Measurements from ENCODE around the gene LRPAP1.

LRPAP1 gene

DNA sequence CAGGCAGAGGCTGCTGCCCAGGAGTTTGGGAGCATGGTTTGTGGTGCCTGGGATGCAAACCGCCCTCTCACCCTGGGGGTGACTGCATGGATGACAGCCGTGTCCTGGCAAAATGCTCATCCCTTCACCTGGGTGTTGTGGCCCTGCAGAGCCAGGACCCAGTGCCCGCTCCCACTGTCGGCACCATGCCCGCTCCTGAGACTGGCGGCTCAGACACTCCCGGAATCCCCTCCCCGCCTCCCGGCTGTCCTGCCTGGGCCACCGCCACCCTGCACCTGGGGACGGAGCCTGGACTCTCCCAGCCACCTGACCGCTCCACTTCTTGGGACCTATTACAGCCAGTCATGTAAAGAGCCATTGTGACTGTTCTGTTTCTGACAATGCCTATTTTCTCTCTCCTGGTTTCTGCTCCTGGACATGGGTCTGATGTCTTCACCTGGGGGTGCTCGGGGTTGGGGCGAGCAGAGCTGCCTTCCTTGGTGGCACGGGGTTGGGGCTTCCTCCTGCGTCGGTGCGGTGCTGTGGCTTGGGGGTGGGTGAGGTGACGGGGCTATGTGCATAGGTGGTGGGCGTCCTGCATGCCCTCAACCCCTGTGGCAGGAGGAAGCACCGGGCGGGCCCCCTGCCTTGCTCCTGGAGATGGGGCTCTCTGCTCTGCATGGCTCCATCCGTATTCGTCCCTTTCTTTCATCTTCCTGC lies 30.9 kb downstream of the LRPAP1 start:
- no peaks in the 10 kb centered on the region for H3K9me3 ChIP-seq (ENCODE audit: insufficient read depth, low read depth, low read length)
- no peak overlapping the region for H3K27ac ChIP-seq (ENCODE audit: low read length)
- H3K9ac ChIP-seq (ENCODE audit: low read depth, low read length) = no peak overlapping the region
- peaks cover 14% of the 10 kb centered on the region for H3K36me3 ChIP-seq (ENCODE audit: insufficient read depth, low read depth, low read length)
- H3K4me3 ChIP-seq (ENCODE audit: low read length) = no peak overlapping the region
- peaks cover 49% of the 10 kb centered on the region for H3K27me3 ChIP-seq (ENCODE audit: insufficient read depth, low read length)
- H3K4me1 ChIP-seq (ENCODE audit: insufficient read depth, low read length) = no peaks in the 10 kb centered on the region

DNA sequence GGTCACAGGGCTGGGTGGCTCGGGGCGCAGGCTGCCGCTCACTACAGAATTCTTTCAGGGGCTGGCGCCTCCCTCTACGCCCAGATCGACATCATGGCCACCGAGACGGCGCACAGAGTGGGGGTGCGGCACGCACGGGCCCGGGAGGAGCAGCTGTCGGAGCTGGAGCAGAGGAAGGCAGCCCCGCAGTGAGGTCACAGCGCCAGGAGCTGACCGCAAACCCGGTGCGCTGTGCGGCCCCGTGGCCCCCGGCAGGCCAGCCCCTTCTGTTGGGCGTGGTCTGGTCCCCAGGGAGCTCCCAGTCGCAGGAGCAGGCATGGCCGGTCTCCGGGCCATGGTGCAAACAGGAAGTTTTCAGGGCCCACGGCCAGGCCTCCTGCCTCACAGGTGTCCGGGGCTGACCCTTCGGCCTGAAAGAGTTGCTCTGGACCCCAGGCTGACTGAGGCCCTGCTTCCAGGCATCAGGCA lies 31.6 kb downstream of the LRPAP1 start:
- Histone ChIP-seq H3K9ac (ENCODE audit: low read depth, low read length) (no peak overlapping the region), H3K4me1 (ENCODE audit: insufficient read depth, low read length) (no peaks in the 10 kb centered on the region), H3K36me3 (ENCODE audit: insufficient read depth, low read depth, low read length) (peaks cover 11% of the 10 kb centered on the region), H3K4me3 (ENCODE audit: low read length) (no peak overlapping the region), H3K9me3 (ENCODE audit: insufficient read depth, low read depth, low read length) (no peaks in the 10 kb centered on the region), H3K27me3 (ENCODE audit: insufficient read depth, low read length) (peaks cover 55% of the 10 kb centered on the region), H3K27ac (ENCODE audit: low read length) (no peak overlapping the region)

DNA sequence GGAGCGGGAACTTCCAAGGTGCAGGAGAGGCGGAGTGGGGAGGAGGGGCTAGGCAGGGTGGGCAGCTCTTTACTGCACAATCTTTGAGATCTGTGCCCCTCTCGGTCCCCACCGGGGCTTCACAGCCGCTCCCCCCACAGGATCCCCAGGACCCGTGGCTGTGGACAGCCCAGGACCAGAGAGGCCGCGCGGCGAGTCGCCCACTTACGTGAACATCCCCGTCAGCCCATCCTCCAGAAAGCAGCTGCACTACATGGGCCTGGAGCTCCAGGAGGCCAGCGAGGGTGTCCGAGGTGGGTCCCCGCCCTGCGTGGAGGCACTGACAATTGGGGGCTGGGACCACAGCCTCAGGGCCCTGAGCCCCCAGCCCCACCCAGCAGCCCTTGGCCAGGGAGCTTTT lies 32.1 kb downstream of the LRPAP1 start:
- peaks cover 60% of the 10 kb centered on the region for H3K27me3 ChIP-seq (ENCODE audit: insufficient read depth, low read length)
- no peak overlapping the region for H3K9ac ChIP-seq (ENCODE audit: low read depth, low read length)
- H3K4me3 ChIP-seq (ENCODE audit: low read length) = no peak overlapping the region
- 0 out of 2 replicates have a peak, but pooled peaks cover 8% of the 10 kb centered on the region for H3K36me3 ChIP-seq (ENCODE audit: insufficient read depth, low read depth, low read length)
- no peaks in the 10 kb centered on the region for H3K9me3 ChIP-seq (ENCODE audit: insufficient read depth, low read depth, low read length)
- no peak overlapping the region for H3K27ac ChIP-seq (ENCODE audit: low read length)
- no peaks in the 10 kb centered on the region for H3K4me1 ChIP-seq (ENCODE audit: insufficient read depth, low read length)

DNA sequence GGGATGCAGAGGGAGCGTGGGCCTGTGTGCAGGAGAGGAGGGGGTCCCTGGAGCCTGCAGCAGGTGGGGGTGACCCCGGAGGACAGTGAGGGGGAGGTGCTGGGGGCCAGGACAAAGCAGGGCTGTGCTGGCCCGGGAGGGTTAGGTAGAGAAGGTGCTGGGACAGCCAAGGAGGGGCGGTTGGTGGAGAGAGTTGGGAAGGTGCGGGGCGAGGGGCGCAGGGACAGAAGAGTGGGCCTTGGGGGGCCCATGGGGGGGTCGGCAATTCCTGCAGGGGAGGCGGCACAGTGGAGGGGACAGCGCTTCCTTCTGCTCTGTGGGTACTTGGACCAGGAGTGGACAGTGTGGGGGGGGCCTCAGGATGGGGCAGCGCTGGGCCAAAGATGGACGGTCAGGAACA lies 32.5 kb downstream of the LRPAP1 start:
- Histone ChIP-seq H3K27ac (ENCODE audit: low read length) (no peak overlapping the region), H3K27me3 (ENCODE audit: insufficient read depth, low read length) (peaks cover 64% of the 10 kb centered on the region), H3K9me3 (ENCODE audit: insufficient read depth, low read depth, low read length) (no peaks in the 10 kb centered on the region), H3K36me3 (ENCODE audit: insufficient read depth, low read depth, low read length) (0 out of 2 replicates have a peak, but pooled peaks cover 8% of the 10 kb centered on the region), H3K4me3 (ENCODE audit: low read length) (no peak overlapping the region), H3K9ac (ENCODE audit: low read depth, low read length) (no peak overlapping the region), H3K4me1 (ENCODE audit: insufficient read depth, low read length) (no peaks in the 10 kb centered on the region)

DNA sequence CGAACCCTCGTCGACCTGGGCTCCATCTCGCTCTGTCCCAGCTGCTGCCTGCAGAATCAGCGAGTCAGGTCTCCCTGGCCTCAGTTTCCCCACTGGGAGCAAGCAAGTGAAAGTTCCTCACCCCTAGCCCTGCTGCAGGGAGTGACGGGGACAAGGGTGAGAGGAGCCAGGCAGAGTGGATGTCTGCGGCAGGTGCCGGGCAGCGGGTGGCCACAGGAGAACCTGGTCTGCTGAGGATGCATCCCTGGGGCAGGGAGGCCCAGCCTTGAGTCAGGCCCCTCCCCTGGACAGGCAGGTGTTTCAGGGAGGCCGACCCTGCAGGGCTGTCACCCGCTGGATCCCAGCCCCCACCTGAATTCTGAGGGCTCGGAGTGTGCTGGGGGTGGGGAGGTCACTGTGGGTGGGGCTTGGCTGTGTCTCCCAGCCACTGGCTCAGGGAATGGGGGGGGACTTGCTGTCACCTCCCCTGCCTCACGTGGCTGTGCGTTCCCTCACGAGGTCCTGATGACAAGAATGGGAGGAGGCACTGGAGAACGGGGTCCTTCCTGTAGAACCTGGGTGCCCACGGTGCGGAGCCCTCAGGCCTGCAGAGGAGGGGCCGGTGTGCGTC lies 33.2 kb downstream of the LRPAP1 start:
- H3K9me3 ChIP-seq (ENCODE audit: insufficient read depth, low read depth, low read length) = no peaks in the 10 kb centered on the region
- 0 out of 2 replicates have a peak, but pooled peaks cover 8% of the 10 kb centered on the region for H3K36me3 ChIP-seq (ENCODE audit: insufficient read depth, low read depth, low read length)
- no peak overlapping the region for H3K4me3 ChIP-seq (ENCODE audit: low read length)
- H3K27me3 ChIP-seq (ENCODE audit: insufficient read depth, low read length) = peaks cover 70% of the 10 kb centered on the region
- no peak overlapping the region for H3K9ac ChIP-seq (ENCODE audit: low read depth, low read length)
- H3K27ac ChIP-seq (ENCODE audit: low read length) = no peak overlapping the region
- peaks cover under 1% of the 10 kb centered on the region; the same call in 1 of the 2 replicates for H3K4me1 ChIP-seq (ENCODE audit: insufficient read depth, low read length)

DNA sequence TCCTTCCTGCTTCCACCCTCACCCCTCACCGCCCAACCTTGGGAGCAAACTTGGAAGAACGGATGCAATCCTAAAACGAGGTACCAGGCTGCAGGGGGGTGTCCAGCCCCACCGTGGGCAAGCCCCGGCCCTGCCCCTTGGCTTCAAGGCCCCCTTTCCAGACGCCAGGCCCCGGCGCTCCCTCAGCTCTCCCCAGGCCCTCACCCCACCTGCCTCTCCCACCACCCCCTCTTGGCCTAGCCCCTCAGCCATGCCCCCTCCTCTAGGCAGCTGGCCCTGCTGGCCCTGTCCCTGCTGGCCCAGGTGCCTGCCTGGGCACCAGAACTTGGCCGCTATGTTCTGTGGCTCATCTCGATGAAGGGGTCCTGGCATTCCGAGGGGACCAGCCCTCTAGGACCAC lies 33.8 kb downstream of the LRPAP1 start:
- H3K27me3 ChIP-seq (ENCODE audit: insufficient read depth, low read length) = peaks cover 70% of the 10 kb centered on the region
- H3K9me3 ChIP-seq (ENCODE audit: insufficient read depth, low read depth, low read length) = no peaks in the 10 kb centered on the region
- peaks cover 2% of the 10 kb centered on the region; the same call in 1 of the 2 replicates for H3K4me1 ChIP-seq (ENCODE audit: insufficient read depth, low read length)

DNA sequence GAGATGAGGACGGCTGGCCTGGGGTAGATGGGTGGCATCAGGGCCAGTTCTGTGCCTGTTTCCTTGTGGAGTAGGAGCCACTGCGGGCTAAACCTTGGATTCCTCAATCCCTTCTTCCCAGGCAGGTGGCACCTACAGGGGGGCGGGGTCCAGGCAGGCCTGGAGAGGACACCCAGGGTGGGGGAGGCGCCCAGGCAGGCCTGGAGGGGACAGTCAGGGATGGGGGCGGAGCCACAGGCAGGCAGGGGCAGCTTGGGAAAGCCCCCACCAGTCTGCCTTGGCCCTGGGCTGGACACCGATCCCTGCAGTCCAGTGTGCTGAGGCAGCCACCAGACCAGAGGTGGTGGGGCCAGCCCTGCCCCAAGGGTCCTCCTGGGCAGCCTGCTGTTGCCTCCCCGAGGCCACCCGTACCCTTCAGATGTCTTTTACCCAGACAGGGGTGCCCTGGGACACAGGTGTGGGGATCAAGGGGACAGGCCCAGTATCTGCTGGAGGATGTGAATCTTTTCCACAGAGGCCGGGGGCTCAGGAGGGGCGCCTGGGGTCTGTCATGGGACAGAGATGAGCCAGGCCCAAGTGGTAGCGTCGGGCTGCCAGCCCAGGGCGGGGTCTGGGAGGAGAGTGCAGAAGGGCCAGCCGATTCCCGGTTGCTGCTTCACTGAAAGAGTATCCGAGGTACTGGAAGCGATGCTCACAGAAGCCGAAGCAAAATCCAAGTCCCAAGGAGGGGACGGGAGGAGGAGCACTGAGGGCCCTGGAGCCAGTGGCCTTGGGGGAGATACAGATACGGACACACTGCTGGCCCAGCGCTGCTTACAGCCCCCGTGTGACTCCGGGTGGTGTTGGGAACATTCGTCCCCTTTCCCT lies 34.5 kb downstream of the LRPAP1 start:
- Histone ChIP-seq H3K4me3 (ENCODE audit: low read length) (no peak overlapping the region), H3K36me3 (ENCODE audit: insufficient read depth, low read depth, low read length) (no peaks in the 10 kb centered on the region), H3K9ac (ENCODE audit: low read depth, low read length) (no peak overlapping the region), H3K27me3 (ENCODE audit: insufficient read depth, low read length) (peaks cover 73% of the 10 kb centered on the region), H3K9me3 (ENCODE audit: insufficient read depth, low read depth, low read length) (no peaks in the 10 kb centered on the region), H3K27ac (ENCODE audit: low read length) (no peak overlapping the region), H3K4me1 (ENCODE audit: insufficient read depth, low read length) (peaks cover 2% of the 10 kb centered on the region; the same call in 1 of the 2 replicates)

More for the DNA sequence above, 33.8 kb downstream of the LRPAP1 start:
- H3K36me3 ChIP-seq (ENCODE audit: insufficient read depth, low read depth, low read length) = 0 out of 2 replicates have a peak, but pooled peaks cover 4% of the 10 kb centered on the region
- no peak overlapping the region for H3K9ac ChIP-seq (ENCODE audit: low read depth, low read length)
- no peak overlapping the region for H3K4me3 ChIP-seq (ENCODE audit: low read length)
- no peak overlapping the region for H3K27ac ChIP-seq (ENCODE audit: low read length)

DNA sequence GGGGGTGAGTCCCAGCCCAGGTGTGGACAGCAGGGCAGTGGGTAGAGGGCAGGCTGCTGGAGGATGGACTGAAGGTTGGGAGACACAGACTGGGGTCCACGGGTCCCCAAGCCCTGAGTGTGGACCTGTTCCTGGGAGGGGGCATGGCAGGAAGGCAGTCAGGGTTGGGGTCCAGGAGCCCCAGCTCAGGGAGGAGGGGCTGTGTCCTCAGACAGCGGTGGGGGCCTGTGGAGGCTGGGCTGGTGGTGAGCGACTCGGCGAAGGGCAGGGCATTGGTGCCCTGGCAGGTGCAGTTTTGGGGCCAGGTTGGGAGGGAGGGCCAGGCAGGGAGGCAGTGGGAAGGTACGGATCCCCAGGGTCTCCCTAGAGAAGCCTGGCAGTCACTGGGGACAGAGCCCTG lies 35.1 kb downstream of the LRPAP1 start:
- no peak overlapping the region for H3K27ac ChIP-seq (ENCODE audit: low read length)
- H3K4me3 ChIP-seq (ENCODE audit: low read length) = no peak overlapping the region
- no peak overlapping the region for H3K9ac ChIP-seq (ENCODE audit: low read depth, low read length)
- peaks cover 2% of the 10 kb centered on the region; the same call in 1 of the 2 replicates for H3K4me1 ChIP-seq (ENCODE audit: insufficient read depth, low read length)
- peaks cover 80% of the 10 kb centered on the region for H3K27me3 ChIP-seq (ENCODE audit: insufficient read depth, low read length)
- H3K36me3 ChIP-seq (ENCODE audit: insufficient read depth, low read depth, low read length) = no peaks in the 10 kb centered on the region
- no peaks in the 10 kb centered on the region for H3K9me3 ChIP-seq (ENCODE audit: insufficient read depth, low read depth, low read length)

DNA sequence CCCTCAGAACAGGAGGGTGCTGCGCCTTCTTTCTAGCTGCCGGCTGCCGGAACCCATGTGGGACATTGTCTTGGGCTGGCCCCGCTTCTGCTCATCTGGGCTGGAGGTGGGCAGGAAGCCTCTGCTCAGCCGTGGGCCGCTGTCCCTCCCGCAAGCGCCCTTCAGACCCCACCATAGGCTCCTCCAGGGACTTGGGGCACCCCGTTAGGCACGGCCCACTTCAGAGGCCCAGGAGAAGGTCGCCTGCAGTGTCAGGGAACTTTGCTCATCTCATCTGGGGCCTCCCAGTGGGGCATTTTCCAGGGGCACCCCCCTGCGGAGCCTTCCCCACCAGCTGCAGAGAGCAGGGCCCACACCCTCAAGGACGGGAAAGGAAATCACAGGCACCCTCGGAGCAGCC lies 36.2 kb downstream of the LRPAP1 start:
- Histone ChIP-seq H3K27me3 (ENCODE audit: insufficient read depth, low read length) (peaks cover 90% of the 10 kb centered on the region), H3K4me3 (ENCODE audit: low read length) (no peak overlapping the region)

DNA sequence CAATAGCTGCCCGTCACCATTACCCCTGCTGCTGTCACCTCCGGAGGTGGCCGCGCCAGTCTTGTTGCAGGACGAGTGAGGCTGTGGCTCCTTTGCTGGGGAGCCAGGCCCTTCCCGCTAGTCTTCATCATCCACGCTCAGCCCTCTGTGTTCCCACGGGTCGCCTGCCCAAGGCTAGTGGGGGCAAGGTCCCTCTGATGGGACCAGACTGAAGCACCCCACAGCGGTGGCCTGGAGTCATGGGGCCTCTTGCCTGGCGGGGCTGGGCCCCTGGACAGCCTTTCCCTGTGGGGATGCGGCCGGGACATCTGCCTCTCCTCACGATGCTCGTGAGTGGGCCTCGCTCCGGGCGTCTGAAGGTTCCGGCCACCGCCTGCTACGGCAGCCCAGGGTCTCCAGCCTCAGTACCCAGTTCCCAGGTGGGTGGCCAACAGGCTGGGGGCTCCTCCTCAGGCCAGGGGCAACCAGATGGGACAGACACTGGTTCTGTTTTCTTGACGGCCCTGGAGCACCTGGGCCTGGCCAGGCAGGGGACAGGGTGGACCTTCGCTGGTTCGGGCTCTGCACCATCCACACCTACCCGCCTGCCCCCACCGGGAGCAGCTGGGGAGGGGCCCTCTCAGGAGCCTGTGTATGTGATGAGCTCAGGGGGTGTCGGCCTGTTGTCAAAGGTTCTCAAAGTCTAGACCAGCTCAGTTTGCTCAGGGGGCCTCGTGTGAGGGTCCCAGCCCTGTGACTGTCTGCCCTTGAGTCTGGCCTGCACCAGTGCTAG lies 36.8 kb downstream of the LRPAP1 start:
- Histone ChIP-seq H3K27me3 (ENCODE audit: insufficient read depth, low read length) (peaks cover 94% of the 10 kb centered on the region), H3K27ac (ENCODE audit: low read length) (no peak overlapping the region), H3K36me3 (ENCODE audit: insufficient read depth, low read depth, low read length) (no peaks in the 10 kb centered on the region), H3K4me3 (ENCODE audit: low read length) (no peak overlapping the region), H3K4me1 (ENCODE audit: insufficient read depth, low read length) (peaks cover 2% of the 10 kb centered on the region; the same call in 1 of the 2 replicates), H3K9ac (ENCODE audit: low read depth, low read length) (no peak overlapping the region), H3K9me3 (ENCODE audit: insufficient read depth, low read depth, low read length) (no peaks in the 10 kb centered on the region)

More for the DNA sequence above, 36.2 kb downstream of the LRPAP1 start:
- H3K9me3 ChIP-seq (ENCODE audit: insufficient read depth, low read depth, low read length) = no peaks in the 10 kb centered on the region
- H3K9ac ChIP-seq (ENCODE audit: low read depth, low read length) = no peak overlapping the region
- H3K27ac ChIP-seq (ENCODE audit: low read length) = no peak overlapping the region
- H3K4me1 ChIP-seq (ENCODE audit: insufficient read depth, low read length) = peaks cover 2% of the 10 kb centered on the region; the same call in 1 of the 2 replicates
- no peaks in the 10 kb centered on the region for H3K36me3 ChIP-seq (ENCODE audit: insufficient read depth, low read depth, low read length)

DNA sequence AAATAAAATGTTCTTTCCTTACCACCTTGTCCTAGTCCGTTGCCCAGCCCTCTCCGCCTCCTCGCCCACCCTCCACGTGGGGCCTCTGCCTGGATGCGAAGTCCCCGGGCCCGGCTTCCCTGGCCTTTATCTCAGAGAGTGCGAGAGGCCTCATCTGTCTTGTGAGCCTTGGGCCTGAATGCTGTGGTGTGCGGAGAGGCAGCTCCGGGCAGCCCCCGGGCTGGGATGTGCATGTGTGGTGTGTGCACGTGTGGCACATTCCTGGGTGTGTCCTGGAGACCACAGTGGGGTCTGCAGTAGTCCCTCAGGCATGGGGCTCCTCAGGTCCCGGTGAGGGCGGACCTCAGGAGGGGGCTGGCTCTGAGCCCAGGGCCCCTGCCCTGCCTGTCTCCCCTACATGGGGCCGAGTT lies 37.8 kb downstream of the LRPAP1 start:
- H3K36me3 ChIP-seq (ENCODE audit: insufficient read depth, low read depth, low read length) = no peaks in the 10 kb centered on the region
- no peak overlapping the region for H3K27ac ChIP-seq (ENCODE audit: low read length)
- H3K27me3 ChIP-seq (ENCODE audit: insufficient read depth, low read length) = peaks cover 100% of the 10 kb centered on the region
- no peak overlapping the region for H3K9ac ChIP-seq (ENCODE audit: low read depth, low read length)
- H3K4me3 ChIP-seq (ENCODE audit: low read length) = no peak overlapping the region
- no peaks in the 10 kb centered on the region for H3K9me3 ChIP-seq (ENCODE audit: insufficient read depth, low read depth, low read length)
- peaks cover 2% of the 10 kb centered on the region; the same call in 1 of the 2 replicates for H3K4me1 ChIP-seq (ENCODE audit: insufficient read depth, low read length)

Data from iPS-20b (cell line).